Esophagus squamous epithelium (tissue), 4 donors: ENCODE measurements around the gene ILKAP.

ENCODE experiments used
- POLR2A ChIP-seq, 4 donors: fragments of 450-650 bp; IDR thresholded peaks; one replicate each; pipeline ENCODE4 v1.6.1; 2017; ENCODE audit warnings: antibody characterized with exemption in 4 of 4, mild to moderate bottlenecking in 4 of 4, moderate library complexity in 3 of 4
- TF ChIP-seq, protein P1 (sequence below), 6 experiments: fragments of 450-650 bp in 4 of 6; fragments of 200-600 bp in 2 of 6; sonication (generic) in 2 of 6; IDR thresholded peaks; one replicate each; pipeline ENCODE4 v1.5.1; 2016 to 2019; ENCODE audit warnings: antibody characterized with exemption in 6 of 6, mild to moderate bottlenecking in 4 of 6, moderate library complexity in 4 of 6

GRCh38 chr2:238173692-238174091, 29.8 kb downstream of the ILKAP start:
- TF ChIP-seq, protein P1, sequence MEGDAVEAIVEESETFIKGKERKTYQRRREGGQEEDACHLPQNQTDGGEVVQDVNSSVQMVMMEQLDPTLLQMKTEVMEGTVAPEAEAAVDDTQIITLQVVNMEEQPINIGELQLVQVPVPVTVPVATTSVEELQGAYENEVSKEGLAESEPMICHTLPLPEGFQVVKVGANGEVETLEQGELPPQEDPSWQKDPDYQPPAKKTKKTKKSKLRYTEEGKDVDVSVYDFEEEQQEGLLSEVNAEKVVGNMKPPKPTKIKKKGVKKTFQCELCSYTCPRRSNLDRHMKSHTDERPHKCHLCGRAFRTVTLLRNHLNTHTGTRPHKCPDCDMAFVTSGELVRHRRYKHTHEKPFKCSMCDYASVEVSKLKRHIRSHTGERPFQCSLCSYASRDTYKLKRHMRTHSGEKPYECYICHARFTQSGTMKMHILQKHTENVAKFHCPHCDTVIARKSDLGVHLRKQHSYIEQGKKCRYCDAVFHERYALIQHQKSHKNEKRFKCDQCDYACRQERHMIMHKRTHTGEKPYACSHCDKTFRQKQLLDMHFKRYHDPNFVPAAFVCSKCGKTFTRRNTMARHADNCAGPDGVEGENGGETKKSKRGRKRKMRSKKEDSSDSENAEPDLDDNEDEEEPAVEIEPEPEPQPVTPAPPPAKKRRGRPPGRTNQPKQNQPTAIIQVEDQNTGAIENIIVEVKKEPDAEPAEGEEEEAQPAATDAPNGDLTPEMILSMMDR (IDR thresholded peaks at IDR 0.05): peak in 1 of 6 experiments; percentile 14
- no peak for TF ChIP-seq POLR2A (IDR thresholded peaks at IDR 0.05)
